GM23248 (cell line): ENCODE measurements around the gene ZNF513. TPM values are rescaled to one million over a fixed set of nuclear protein-coding genes. Genes with fewer than 3 reads are reported as not detected.

ENCODE experiments used
- DNase-seq: peaks from one replicate; pipeline ENCODE4 v3.0.0-alpha.2; 2015
- H2AFZ ChIP-seq: fragments of 200-600 bp; sonication (generic); 2 replicates; pipeline ENCODE4 v1.6.1; 2016; ENCODE audit warnings: antibody characterized with exemption
- H3F3A ChIP-seq: fragments of 200-600 bp; sonication (generic); 2 replicates; pipeline ENCODE4 v1.6.1; 2016; ENCODE audit warnings: mild to moderate bottlenecking, antibody characterized with exemption, mixed run types; ENCODE audit not compliant: insufficient read depth
- H3K27ac ChIP-seq: fragments of 200-600 bp; sonication (generic); 2 replicates; pipeline ENCODE4 v1.5.1; 2016; ENCODE audit warnings: mild to moderate bottlenecking
- H3K27me3 ChIP-seq: fragments of 200-600 bp; sonication (generic); replicated peaks from 2 replicates; pipeline ENCODE4 v1.6.1; 2016; ENCODE audit warnings: mild to moderate bottlenecking; ENCODE audit not compliant: insufficient read depth
- H3K36me3 ChIP-seq: fragments of 200-600 bp; sonication (generic); 2 replicates; pipeline ENCODE4 v1.6.1; 2016; ENCODE audit warnings: low read depth, mild to moderate bottlenecking
- H3K4me1 ChIP-seq: fragments of 200-600 bp; sonication (generic); 2 replicates; pipeline ENCODE4 v1.6.1; 2016; ENCODE audit warnings: mild to moderate bottlenecking; ENCODE audit not compliant: insufficient read depth
- H3K4me2 ChIP-seq: fragments of 200-600 bp; sonication (generic); one replicate; pipeline ENCODE4 v1.6.1; 2016; ENCODE audit warnings: mild to moderate bottlenecking; ENCODE audit not compliant: unreplicated experiment
- H3K4me3 ChIP-seq: fragments of 200-600 bp; sonication (generic); 2 replicates; pipeline ENCODE4 v1.5.1; 2016; ENCODE audit warnings: mild to moderate bottlenecking
- H3K79me2 ChIP-seq: fragments of 200-600 bp; sonication (generic); 2 replicates; pipeline ENCODE4 v1.6.1; 2016; ENCODE audit warnings: mild to moderate bottlenecking; ENCODE audit not compliant: insufficient read depth
- H3K9ac ChIP-seq: fragments of 200-600 bp; sonication (generic); 2 replicates; pipeline ENCODE4 v1.6.1; 2016; ENCODE audit warnings: mild to moderate bottlenecking
- H3K9me2 ChIP-seq: fragments of 200-600 bp; sonication (generic); 2 replicates; pipeline ENCODE4 v1.6.1; 2016; ENCODE audit warnings: mixed run types, mild to moderate bottlenecking, moderate library complexity; ENCODE audit not compliant: insufficient read depth
- H3K9me3 ChIP-seq: fragments of 200-600 bp; sonication (generic); one replicate; pipeline ENCODE4 v1.6.1; 2017; ENCODE audit warnings: low read depth
- H4K20me1 ChIP-seq: fragments of 200-600 bp; sonication (generic); 2 replicates; pipeline ENCODE4 v1.6.0; 2016; ENCODE audit not compliant: insufficient read depth
- EZH2 ChIP-seq: fragments of 200-600 bp; sonication (generic); IDR thresholded peaks from 2 replicates; pipeline ENCODE4 v1.6.1; 2018; ENCODE audit warnings: antibody characterized with exemption, mild to moderate bottlenecking; ENCODE audit not compliant: insufficient read depth, poor library complexity, severe bottlenecking
- EZH2phosphoT487 ChIP-seq: fragments of 200-600 bp; sonication (generic); IDR thresholded peaks from 2 replicates; pipeline ENCODE4 v1.6.1; 2018; ENCODE audit warnings: antibody characterized with exemption, moderate library complexity, mild to moderate bottlenecking, low read depth; ENCODE audit not compliant: insufficient read depth
- WGBS, 2 experiments: methylation state at CpG; one replicate each; pipeline ENCODE4 v1.1.6; 2015 to 2017; ENCODE audit warnings: low lambda C conversion rate in 2 of 2, low coverage in 1 of 2; ENCODE audit errors: missing lambda C conversion rate in 2 of 2; 5-methylcytosine and 5-hydroxymethylcytosine counted together
- in situ Hi-C: fragments of 300-500 bp; cut with MboI; formaldehyde crosslinking; loops from 2 replicates; pipeline ENCODE4 v1.15.0; 2020
- polyA plus RNA-seq: library from polyadenylated mRNA; unstranded; fragments of >200 nt; fragmentation: Nextera tagmentation; extraction: Ambion mirVana; gene quantifications from 2 replicates; pipeline ENCODE4 v1.2.1, GENCODE V29; 2016
- total RNA-seq: library from RNA; depleted of rRNA; stranded (reverse); fragments of >200 nt; shearing (Covaris generic); gene quantifications from 2 replicates; pipeline ENCODE4 v1.2.3, GENCODE V29; 2014; rRNA removed

Gene ZNF513
- total and polyA plus RNA-seq, 2 experiments from 2014 or later = 6.0 to 9.5 TPM

- TF ChIP-seq EZH2 (no peak), EZH2phosphoT487 (no peak)
- H3K4me1 ChIP-seq = no peaks in the 10 kb centered on the region
- peaks cover 29% of the 10 kb centered on the region for H3K36me3 ChIP-seq
- H3K9me3 ChIP-seq = no peaks in the 10 kb centered on the region
- no peaks in the 10 kb centered on the region for H3K79me2 ChIP-seq
- H4K20me1 ChIP-seq = no peaks in the 10 kb centered on the region
- no peak overlapping the region for H3K4me3 ChIP-seq
- 85 to 91% methylated on average over 3 of the region's 3 CpGs for WGBS, 2 experiments
- in situ Hi-C loops = no loop called here
- no peak overlapping the region for H2AFZ ChIP-seq
- H3K27me3 ChIP-seq = no peaks in the 10 kb centered on the region
- H3K9me2 ChIP-seq = no peaks in the 10 kb centered on the region
- no peak for DNase-seq
- H3K4me2 ChIP-seq = no peak overlapping the region
- no peaks in the 10 kb centered on the region for H3F3A ChIP-seq
- no peak overlapping the region for H3K9ac ChIP-seq
- H3K27ac ChIP-seq = no peak overlapping the region
Observed at GRCh38 chr2:27335311-27335710, 45.2 kb downstream of the ZNF513 start.

Other genes starting within 250 kb of the ZNF513 start
- gene PREB, start 246.1 kb downstream of the ZNF513 start, total RNA-seq = 52.2 and 55.9 TPM in 2 replicates
- gene PREB, start 246.1 kb downstream of the ZNF513 start, polyA plus RNA-seq = 40.8 and 45.0 TPM in 2 replicates
- gene PRR30, start 241.3 kb downstream of the ZNF513 start, total RNA-seq = not detected in 2 replicates
- gene PRR30, start 241.3 kb downstream of the ZNF513 start, polyA plus RNA-seq = not detected in 2 replicates
- not detected in 2 replicates for gene TCF23, start 231.7 kb downstream of the ZNF513 start, total RNA-seq
- not detected in 2 replicates for gene TCF23, start 231.7 kb downstream of the ZNF513 start, polyA plus RNA-seq
- gene ATRAID, start 168.7 kb downstream of the ZNF513 start, total RNA-seq = 170 and 214 TPM in 2 replicates
- gene ATRAID, start 168.7 kb downstream of the ZNF513 start, polyA plus RNA-seq = 304 and 311 TPM in 2 replicates
- gene SLC5A6, start 168.5 kb downstream of the ZNF513 start, total RNA-seq = 13.5 and 19.9 TPM in 2 replicates
- gene SLC5A6, start 168.5 kb downstream of the ZNF513 start, polyA plus RNA-seq = 9.4 and 10.4 TPM in 2 replicates
- 23.9 and 27.7 TPM in 2 replicates for gene CAD, start 163.4 kb downstream of the ZNF513 start, total RNA-seq
- gene CAD, start 163.4 kb downstream of the ZNF513 start, polyA plus RNA-seq = 17.1 and 19.2 TPM in 2 replicates
- not detected in 2 replicates for gene SLC30A3, start 117.7 kb downstream of the ZNF513 start, total RNA-seq
- gene SLC30A3, start 117.7 kb downstream of the ZNF513 start, polyA plus RNA-seq = not detected in 2 replicates
- not detected in 2 replicates for gene DNAJC5G, start 105.3 kb downstream of the ZNF513 start, total RNA-seq
- not detected in 2 replicates for gene DNAJC5G, start 105.3 kb downstream of the ZNF513 start, polyA plus RNA-seq
- gene TRIM54, start 98.3 kb downstream of the ZNF513 start, total RNA-seq = not detected in 2 replicates
- not detected in 2 replicates for gene TRIM54, start 98.3 kb downstream of the ZNF513 start, polyA plus RNA-seq
- gene UCN, start 72.3 kb downstream of the ZNF513 start, total RNA-seq = not detected in 2 replicates
- gene UCN, start 72.3 kb downstream of the ZNF513 start, polyA plus RNA-seq = 1.3 and 1.6 TPM in 2 replicates
- 91.0 and 94.0 TPM in 2 replicates for gene MPV17, start 57.6 kb downstream of the ZNF513 start, total RNA-seq
- gene MPV17, start 57.6 kb downstream of the ZNF513 start, polyA plus RNA-seq = 128 and 138 TPM in 2 replicates
- gene GTF3C2, start 24.0 kb downstream of the ZNF513 start, total RNA-seq = 22.6 and 43.1 TPM in 2 replicates
- 23.8 and 26.4 TPM in 2 replicates for gene GTF3C2, start 24.0 kb downstream of the ZNF513 start, polyA plus RNA-seq
- gene EIF2B4, start 10.4 kb downstream of the ZNF513 start, total RNA-seq = 26.6 and 29.2 TPM in 2 replicates
- 50.1 and 55.2 TPM in 2 replicates for gene EIF2B4, start 10.4 kb downstream of the ZNF513 start, polyA plus RNA-seq
- 163 and 193 TPM in 2 replicates for gene SNX17, start 10.1 kb downstream of the ZNF513 start, total RNA-seq
- 173 and 183 TPM in 2 replicates for gene SNX17, start 10.1 kb downstream of the ZNF513 start, polyA plus RNA-seq
- 75.1 and 81.5 TPM in 2 replicates for gene PPM1G, start 28.9 kb upstream of the ZNF513 start, total RNA-seq
- gene PPM1G, start 28.9 kb upstream of the ZNF513 start, polyA plus RNA-seq = 72.4 and 72.7 TPM in 2 replicates
- gene NRBP1, start 47.9 kb upstream of the ZNF513 start, total RNA-seq = 145 and 165 TPM in 2 replicates
- 201 and 219 TPM in 2 replicates for gene NRBP1, start 47.9 kb upstream of the ZNF513 start, polyA plus RNA-seq
- gene KRTCAP3, start 61.6 kb upstream of the ZNF513 start, total RNA-seq = not detected in 2 replicates
- 0.56 and 0.67 TPM in 2 replicates for gene KRTCAP3, start 61.6 kb upstream of the ZNF513 start, polyA plus RNA-seq
- gene IFT172, start 109.0 kb upstream of the ZNF513 start, total RNA-seq = 9.9 and 19.9 TPM in 2 replicates
- 8.1 and 8.6 TPM in 2 replicates for gene IFT172, start 109.0 kb upstream of the ZNF513 start, polyA plus RNA-seq
- gene FNDC4, start 114.5 kb upstream of the ZNF513 start, total RNA-seq = 24.2 and 31.2 TPM in 2 replicates
- 18.2 and 20.2 TPM in 2 replicates for gene FNDC4, start 114.5 kb upstream of the ZNF513 start, polyA plus RNA-seq
- gene GCKR, start 116.1 kb upstream of the ZNF513 start, total RNA-seq = 0.11 TPM in 1 of 2 replicates, not detected in the other
- gene GCKR, start 116.1 kb upstream of the ZNF513 start, polyA plus RNA-seq = 0.59 and 0.71 TPM in 2 replicates
- 13.3 and 16.1 TPM in 2 replicates for gene ZNF512, start 202.3 kb upstream of the ZNF513 start, total RNA-seq
- gene ZNF512, start 202.3 kb upstream of the ZNF513 start, polyA plus RNA-seq = 13.7 and 16.7 TPM in 2 replicates
- 1.6 and 3.4 TPM in 2 replicates for gene CCDC121, start 248.3 kb upstream of the ZNF513 start, total RNA-seq
- 0.50 and 0.87 TPM in 2 replicates for gene CCDC121, start 248.3 kb upstream of the ZNF513 start, polyA plus RNA-seq
- gene GPN1, start 248.3 kb upstream of the ZNF513 start, total RNA-seq = 24.7 and 25.1 TPM in 2 replicates
- 41.4 and 42.4 TPM in 2 replicates for gene GPN1, start 248.3 kb upstream of the ZNF513 start, polyA plus RNA-seq